GM12892 (cell line): ENCODE results near the gene UBE2L6.

ENCODE experiments used
- DNase-seq: peaks from one replicate; pipeline ENCODE4 v3.0.0; 2011; ENCODE audit not compliant: insufficient read length
- FAIRE-seq: peaks from 2 replicates; lab custom pipeline; 2011; peaks lifted over from hg19 to GRCh38; lab: Jason Lieb, UNC
- POLR2A ChIP-seq: IDR thresholded peaks from 2 replicates; pipeline ENCODE4 v1.6.1; 2011; ENCODE audit warnings: low read depth, low read length, control low read depth
- POLR2AphosphoS5 ChIP-seq: IDR thresholded peaks from 2 replicates; pipeline ENCODE4 v1.6.1; 2011; ENCODE audit warnings: low read depth, low read length, control low read depth
- TAF1 ChIP-seq: IDR thresholded peaks from 2 replicates; pipeline ENCODE4 v1.6.1; 2011; ENCODE audit warnings: low read depth, mild to moderate bottlenecking, control low read depth, low read length, borderline replicate concordance

The UBE2L6 gene

GRCh38 chr11:57506522-57506921 lies 61.0 kb downstream of the UBE2L6 start:
- no peak for FAIRE-seq
- TF ChIP-seq POLR2A: no peak
- no peak for TF ChIP-seq POLR2AphosphoS5
- TF ChIP-seq TAF1: no peak
- no peak for DNase-seq

DNA sequence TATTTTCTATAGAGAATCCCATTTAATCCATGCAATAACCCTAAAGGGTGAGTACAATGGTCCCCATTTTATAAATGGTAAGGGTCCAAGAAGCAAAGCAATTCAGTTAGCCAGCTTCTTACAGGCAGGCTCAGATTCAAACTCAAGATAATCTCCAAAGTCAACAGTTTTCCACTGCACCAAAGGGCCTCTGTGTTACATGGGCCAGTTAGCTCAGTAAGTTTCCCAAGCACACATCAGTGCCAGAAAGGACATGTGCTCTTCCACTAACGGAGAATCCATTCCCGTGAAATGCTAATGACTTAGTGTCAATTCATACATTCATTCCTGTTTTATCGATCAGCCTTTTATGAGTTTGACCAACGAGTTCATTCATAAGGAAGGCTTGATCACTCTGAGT lies 63.0 kb downstream of the UBE2L6 start:
- FAIRE-seq (no peak), DNase-seq (no peak)
- TF ChIP-seq POLR2A (no peak), POLR2AphosphoS5 (no peak), TAF1 (no peak)

DNA sequence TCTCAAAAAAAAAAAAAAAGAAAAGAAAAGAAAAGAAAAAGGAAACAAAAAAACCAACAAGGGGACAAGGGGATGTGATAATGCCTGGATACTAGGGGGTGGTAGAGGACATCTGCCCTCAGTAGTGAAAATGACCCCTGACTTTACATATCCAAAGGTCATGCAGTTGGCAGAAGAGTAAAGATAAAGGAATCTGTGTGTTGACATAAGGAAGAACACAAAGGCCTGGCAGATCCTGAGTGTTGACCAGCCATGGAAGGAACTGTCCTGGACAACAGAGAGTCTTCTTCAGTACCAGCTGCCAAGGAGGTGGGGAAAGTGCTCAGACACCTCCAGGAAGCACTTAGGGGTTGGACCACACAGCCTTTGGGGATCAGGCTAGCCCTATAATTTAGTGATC lies 64.6 kb downstream of the UBE2L6 start:
- no peak for TF ChIP-seq TAF1
- no peak for TF ChIP-seq POLR2AphosphoS5
- TF ChIP-seq POLR2A: no peak
- DNase-seq (no peak), FAIRE-seq (no peak)

DNA sequence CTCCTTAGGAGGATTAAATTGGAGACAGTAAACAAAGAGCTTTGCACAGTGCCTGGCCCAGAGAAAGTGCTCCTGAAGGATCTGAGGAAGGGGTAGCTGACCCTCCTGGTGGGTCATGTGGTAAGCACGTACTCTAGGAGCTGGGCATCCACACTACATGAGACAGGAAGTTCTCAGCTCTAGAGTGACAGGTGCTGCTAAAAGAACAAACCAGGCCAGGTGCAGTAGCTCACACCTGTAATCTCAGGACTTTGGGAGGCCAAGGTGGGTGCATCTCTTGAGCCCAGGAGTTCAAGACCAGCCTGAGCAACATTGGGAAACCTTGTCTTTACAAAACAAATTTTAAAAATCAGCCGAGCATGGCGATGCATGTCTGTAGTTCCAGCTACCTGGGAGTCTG lies 65.1 kb downstream of the UBE2L6 start:
- TF ChIP-seq POLR2AphosphoS5: no peak
- no peak for TF ChIP-seq POLR2A
- FAIRE-seq (no peak), DNase-seq (no peak)

- DNase-seq (no peak), FAIRE-seq (peak; percentile 44)
- TF ChIP-seq POLR2AphosphoS5: no peak
- TF ChIP-seq POLR2A: no peak
- TF ChIP-seq TAF1: no peak
Observed at GRCh38 chr11:57501953-57502352, 65.5 kb downstream of the UBE2L6 start.
